NCI-H2196 (cell line): Measurements from ENCODE around the gene PSAP.
"Not testable (repeated sequence)": the region's sequence is repeated elsewhere in the genome, so short reads cannot be mapped to it uniquely, and the experiment has no call there.

Source experiments
- DNase-seq: peaks from one replicate; lab custom pipeline; 2025; ENCODE audit not compliant: unreplicated experiment; lab: John Stamatoyannopoulos, UW

The PSAP gene

DNA sequence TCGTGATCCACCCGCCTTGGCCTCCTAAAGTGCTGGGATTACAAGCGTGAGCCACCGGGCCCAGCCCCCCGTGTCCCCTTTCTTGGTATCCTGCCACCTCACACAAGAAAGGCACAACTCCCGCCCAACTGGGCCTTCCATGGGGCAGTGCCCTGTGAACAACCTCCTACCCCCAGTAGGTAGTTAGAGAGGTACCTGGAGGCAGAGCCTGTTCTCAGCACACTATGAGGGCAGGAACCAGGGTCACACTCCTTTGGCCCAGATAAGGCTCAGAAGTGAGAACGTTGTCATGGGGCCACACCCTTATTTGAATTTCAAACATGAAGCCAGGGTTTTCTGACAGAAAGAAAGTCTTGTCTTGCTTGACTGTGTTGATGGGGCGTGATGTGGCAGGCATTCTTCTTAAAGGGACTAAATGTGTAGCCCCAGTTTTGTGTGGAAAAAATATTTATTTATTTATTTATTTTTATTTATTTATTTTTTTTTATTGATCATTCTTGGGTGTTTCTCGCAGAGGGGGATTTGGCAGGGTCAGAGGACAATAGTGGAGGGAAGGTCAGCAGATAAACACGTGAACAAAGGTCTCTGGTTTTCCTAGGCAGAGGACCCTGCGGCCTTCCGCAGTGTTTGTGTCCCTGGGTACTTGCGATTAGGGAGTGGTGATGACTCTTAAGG lies 23.8 kb upstream of the PSAP start:
- DNase-seq, result not testable (repeated sequence)

DNA sequence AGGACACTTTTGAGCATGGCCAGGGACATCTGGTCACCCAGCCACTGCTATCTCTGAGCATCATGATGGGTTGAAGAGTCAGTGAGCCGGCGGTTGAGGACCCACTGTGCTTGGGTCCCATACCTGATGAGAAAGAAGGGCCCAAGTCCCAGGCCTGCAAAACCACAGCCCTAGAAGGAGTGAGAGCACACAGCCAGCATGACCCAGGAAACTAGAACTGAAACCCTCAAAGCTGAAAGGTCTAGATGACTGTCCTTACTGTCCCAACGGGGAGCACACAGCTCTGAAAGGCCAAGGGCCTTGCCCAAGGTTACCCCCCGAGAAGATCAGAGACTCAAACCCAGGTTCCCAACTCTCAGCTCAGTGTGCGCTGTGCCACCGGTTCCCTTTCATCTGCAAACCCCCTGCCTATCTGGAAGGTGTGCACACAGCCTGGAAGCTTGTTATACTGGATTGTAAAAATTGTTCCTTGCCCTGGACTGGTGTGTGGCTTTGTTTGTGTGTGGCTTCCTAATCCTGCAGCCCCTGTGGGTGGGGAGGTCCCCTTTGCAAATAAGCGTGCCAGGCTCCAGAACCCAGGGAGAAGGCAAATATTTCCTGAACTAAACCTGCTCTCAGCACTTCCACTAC lies 22.6 kb upstream of the PSAP start:
- no peak for DNase-seq

DNA sequence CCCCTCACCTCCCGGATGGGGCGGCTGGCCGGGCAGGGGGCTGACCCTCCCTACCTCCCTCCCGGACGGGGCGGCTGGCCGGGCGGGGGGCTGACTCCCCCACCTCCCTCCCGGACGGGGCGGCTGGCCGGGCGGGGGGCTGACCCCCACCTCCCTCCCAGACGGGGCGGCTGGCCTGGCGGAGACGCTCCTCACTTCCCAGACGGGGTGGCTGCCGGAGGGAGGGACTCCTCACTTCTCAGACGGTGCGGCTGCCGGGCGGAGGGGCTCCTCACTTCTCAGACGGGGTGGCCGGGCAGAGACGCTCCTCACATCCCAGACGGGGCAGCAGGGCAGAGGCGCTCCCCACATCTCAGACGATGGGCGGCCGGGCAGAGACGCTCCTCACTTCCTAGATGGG lies 18.6 kb upstream of the PSAP start:
- not testable (repeated sequence) for DNase-seq

DNA sequence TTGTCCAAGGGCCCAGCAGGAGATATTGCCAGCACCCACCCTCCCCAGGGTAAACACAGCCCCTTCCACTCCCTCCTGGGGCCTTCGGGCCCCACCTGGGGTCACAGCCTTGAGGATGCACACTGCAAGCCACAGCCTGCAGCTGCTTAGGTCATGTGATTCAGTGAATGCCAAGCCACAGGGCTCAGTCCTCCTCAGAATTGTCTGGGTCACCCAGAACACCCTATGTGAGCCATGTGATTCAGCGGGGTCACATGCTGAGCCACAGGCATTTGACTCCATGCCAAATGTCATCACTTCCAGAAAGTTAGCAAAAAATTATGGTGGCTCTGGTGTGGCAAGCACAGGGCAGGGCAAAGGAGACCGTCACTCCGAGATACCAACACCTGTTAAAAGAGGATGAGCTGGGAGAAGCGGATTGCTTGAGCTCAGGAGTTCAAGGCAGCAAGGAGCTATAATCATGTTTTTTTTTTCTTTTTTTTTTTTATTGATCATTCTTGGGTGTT lies 17.2 kb upstream of the PSAP start:
- DNase-seq, result peak; percentile 12

DNA sequence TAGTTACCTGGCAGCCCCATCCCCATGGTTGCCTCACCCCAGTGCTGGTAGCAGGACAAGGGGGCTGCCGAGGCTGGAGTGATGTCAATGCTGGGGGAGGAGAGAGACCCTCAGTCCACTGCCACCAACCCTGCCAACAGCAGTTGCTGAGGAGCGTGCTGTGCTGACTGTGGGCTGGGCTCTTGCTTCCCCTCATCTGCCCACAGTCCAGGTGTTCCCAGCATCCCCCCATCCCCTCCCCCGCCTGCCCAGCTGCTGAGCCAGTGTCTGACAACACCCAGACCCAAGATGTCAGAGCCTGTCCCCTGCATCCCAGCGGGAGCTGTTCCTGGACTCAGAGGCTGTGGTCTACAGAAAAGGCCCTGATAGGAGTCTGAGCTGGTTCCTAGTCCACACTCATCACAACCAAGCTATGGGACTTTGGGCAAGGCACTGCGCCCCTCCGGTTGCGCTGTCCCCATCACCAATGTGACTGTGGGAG lies 14.6 kb upstream of the PSAP start:
- DNase-seq, result no peak

DNA sequence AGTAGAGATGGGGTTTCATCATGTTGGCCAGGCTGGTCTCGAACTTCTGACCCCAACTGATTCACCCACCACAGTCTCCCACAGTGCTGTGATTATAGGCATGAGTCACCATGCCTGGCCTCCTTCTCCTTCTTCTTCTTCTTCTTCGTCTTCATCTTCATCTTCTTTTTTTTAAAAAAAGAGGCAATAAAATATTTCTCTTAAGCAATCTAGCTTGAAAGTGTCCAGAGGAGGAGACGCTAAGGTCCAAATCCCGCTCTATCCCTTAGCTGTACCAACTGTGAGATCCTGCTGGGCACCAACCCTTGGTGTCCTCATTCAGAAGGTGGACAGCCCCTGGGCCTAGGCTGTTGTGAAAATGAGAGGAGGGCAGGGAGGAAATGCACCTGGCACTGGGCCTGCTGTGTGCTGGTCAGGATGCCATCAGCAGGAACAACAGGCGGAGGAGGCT lies 13.9 kb upstream of the PSAP start:
- no peak for DNase-seq

DNA sequence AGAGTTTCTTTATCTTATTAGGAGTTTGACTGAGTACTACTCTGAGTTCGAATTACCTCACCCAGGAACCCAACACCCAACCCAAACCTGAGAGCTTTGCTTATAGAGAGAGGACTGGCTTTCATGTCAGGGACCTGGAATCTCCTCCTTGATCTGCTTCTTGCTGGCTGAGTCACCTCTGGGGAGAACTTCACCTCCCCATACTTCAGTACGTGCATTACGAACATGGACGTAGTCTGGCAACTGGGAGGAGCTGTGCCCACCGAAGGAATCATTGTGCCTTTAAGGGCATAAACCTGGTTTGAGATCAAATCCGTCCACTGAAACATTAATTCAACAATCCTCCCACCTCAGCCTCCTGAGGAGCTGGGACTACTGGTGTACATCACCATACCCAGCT lies 12.2 kb upstream of the PSAP start:
- DNase-seq, result no peak

DNA sequence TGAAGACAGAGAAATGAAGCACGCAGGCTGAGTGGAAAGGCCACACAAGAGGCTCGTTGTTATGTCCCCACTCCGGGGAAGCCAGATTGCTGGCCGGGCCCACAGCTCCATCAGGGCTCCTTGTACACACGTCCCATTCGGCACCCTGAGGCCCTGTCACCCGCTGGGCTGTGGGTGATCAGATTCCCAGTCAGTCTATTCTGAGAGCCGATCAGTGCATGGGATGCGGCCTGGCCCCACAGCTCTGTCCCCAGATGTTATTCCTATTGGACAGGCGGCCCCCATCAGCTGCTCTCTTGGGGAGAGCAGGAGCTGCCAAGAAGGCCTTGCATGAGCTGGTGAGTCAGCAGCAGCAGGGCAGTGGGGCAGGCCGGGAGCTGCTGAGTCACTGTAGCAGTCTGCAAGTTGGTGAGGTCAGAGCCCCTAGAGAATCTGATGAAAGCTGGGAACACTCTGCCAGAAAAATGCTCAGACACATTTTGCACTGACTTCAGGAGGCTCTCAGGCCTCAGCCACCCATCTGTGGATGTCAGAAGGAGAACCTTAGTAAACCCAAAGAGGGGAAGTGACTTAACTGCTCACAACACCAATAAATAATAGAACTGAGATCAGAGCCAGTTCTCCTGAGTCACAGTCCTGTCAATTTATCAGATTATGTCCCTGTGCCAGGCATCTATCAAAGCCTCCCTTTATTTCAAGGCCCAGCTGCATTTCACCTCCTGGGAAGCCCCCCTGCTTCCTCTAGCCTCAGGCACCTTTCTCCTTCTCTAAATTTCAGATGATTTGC lies 9.4 kb upstream of the PSAP start:
- DNase-seq, result peak; percentile 54

DNA sequence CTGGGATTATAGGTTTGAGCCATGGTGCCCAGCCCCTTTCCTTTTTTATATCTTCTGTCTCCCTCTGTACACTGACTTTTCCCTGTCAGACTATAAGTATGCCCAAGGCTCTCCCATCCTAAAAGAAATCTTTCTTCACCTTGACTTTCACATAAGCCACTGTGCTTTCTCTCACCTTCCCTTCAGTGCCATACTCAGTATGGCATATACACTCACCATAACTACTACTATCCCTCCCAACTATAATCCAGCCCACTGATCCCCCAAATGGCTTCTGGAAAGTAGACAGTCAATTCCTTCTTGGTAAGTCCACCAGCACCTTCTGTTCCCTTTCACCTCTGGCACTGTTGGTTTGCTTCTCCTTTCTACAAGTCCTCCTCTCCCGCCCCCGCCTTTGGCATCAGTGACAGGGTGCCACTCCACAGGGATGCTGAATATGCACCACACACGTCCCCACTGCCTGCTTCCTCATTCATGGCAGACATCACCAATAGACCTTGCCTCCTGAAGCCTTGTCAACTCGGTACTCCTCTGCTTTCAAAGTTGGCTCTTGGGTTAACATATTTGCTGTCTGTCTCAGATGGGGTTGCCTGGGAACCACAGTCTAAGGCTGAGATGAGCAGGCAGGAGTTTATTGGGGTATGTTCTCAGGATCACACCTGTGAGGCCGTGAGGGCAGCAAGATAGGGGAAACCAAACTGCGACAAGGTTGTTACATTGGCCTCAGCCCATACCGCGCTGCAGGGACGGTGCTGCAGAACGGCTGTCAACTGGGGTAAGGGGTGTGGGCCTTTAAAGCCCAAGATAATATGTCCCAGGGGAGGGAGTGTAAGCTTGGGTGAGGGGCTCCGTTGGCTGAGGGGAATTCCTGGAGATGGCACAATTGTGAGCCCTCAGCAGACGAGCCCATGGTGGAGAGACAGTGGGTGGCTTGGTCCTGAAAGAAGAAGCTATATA lies 7.2 kb upstream of the PSAP start:
- DNase-seq, result no peak

DNA sequence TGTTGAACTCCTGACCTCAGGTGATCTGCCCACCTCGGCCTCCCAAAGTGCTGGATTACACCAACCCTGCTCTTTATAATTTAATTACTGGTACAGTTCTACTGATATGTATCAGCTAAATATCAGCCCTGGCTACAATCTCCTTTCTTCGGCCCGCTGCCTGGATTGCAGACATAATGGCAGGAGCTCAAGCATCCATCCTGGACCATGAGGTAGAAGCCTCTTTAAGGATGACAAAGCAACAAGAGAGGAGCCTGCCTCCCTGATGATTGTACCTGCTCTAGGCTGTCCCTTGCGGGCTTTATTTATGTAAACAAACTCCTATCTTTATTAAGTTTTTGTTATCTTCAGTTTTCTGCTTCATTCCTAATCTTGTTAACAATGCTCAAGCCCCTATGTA lies 5.6 kb upstream of the PSAP start:
- no peak for DNase-seq

DNA sequence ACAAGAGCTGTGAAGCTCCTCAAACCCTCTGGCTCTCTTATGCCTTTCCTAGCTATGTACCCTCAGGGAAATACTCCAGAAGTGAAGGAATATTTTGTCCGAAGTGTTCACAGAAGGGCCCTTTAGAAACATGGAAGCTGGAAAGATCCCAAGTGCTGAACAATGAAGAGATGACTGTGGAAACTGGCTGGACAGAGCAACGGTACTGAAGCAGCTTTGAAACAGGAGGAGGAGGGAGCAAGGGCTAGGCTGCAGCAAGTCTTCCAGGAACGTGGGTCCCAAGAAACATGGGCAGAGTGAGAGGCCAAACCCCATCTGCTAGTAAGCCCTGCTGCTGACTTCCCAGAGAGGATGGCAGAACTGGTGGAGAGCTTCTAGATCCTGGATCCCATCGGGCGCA lies 3.0 kb upstream of the PSAP start:
- DNase-seq, result no peak

DNA sequence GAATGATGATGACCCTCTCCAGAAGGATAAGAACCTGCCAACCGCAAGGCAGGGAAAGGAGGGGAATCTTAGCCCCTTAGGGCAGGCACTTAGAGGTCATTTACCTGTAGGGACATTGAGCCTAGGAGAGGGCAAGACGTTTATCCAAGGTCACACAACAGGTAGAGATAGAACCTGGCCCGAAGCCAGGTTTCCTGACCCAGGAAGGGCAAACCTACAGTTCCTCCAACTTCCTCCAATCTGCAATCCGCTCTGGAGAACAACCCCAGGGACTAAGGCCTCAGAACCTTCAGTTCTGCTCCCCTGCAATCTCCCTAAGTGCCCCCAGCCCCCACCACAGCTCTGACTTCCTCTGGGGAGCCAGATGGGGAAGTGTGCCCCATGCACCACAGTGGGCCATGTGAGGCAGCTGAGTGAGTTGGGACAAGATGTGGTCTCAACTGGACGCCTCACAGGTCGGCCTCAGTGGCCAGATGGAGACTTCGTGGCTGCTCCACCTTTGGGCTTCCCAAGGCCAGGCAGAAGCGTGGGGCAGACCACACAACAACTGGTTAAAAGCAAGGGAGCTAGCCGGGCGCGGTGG lies 1.4 kb upstream of the PSAP start:
- DNase-seq, result no peak

DNA sequence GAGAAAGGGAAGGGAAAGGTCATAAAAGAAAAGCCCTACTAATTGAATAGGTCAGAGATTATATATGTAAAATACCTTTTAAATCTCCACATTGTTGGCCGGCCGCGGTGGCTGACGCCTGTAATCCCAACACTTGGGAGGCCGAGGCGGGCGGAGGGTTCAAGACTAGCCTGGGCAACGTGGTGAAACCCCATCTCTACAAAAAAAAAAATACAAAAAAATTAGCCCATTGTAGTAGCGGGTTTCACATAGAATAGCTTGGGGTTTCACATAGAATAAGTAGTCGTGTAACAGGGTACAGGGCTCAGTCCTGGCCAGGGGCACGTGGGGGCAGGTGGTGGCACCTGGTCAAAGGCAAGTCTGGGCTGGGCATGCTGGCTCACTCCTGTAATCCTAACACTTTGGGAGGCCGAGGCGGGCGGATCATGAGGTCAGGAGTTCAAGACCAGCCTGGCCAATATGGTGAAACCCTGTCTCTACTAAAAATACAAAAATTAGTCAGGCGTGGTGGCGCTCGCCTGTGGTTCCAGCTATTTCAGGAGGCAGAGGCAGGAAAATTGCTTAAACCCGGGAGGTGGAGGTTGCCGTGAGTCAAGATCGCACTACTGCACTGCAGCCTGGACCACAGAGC lies 529 bp upstream of the PSAP start:
- DNase-seq, result not testable (repeated sequence)

DNA sequence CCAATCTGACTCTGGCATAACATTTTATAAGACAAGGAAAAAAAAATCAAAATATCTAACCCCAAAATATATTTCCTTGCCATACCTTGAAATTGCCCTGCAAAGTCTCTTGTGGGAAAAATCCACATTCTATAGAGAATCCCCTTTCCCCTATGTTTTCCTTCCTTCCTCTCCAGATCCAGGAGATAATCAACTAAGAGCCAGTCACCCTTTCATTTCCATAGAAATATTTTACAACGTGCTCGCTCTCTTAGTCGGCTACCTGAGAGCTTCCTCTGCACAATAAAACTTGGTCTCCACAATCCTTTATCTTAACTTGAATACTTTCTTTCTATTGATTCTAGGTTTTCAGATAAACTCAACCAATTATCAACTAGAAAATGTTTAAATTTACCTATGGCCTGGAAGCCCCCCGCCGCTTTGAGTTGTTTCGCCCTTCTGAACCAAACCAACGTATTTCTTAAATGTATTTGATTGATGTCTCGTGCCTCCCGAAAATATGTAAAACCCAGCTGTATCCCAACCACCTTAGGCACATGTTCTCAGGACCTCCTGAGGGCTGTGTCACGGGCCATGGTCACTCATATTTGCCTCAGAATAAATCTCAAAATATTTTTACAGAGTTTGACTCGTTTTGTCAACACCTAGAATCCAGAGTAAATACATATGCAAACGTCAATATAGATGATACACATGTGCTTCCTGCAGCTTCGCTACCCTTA lies 869 bp downstream of the PSAP start:
- no peak for DNase-seq

DNA sequence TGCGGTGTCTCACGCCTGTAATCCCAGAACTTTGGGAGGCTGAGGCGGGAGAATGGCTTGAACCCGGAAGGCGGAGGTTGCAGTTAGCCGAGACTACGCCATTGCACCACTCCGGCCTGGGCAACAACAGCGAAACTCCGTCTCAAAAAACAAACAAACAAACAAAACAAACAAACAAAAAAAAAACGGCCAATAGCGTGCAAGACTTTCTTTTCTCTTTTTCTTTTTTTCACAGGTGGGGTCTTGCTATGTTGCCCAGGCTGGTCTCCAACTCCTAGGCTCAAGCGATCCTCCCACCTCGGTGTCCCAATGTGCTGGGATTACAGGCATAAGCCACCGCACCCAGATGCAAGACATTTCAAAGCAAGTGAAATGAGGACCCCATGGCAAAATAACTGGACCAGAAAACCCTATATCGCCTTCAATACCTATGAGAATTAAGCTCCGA lies 1.6 kb downstream of the PSAP start:
- no peak for DNase-seq

DNA sequence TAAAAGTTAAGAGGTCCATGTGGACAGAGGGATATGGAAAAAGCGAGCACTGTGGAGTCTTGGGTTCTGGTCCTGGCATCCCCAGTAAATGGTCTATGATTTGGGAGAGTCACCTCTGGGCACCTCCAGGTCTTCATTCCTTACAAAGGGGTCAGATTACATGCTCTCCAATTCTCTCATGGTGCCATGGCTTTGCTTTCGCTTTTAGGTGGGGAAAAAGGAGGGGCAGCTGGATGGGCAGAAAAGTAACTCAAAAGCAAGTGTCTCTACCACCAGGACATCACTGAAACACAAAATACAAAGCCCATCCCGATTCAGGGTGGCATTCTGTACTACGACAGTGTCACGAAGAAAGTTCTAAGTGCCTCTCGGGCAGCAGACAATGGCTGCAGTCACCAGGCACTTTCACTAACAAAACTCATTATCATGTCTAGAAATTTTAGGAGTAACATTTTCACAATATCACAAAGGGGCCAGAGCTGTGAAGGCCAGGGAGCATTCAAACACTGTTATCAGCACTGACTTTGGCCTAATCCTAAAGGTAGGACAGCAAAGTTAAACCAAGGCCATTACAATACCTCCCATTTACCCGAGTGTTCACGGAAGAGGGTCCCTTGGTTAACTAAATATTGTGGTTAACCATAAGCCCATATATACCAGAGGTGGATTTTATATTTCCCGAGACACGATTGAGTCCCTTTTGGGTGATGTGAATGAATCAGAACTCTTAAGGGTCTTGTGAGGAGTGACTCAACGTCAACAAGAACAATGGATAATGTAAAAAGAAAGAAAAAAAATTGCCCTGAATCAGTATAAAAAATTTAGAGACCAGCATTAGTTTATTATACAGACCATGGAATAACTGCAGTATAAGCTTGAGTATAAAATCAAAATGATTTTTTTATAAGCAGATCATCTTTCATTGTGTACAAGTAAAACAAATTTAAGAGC lies 2.5 kb downstream of the PSAP start:
- DNase-seq, result no peak

DNA sequence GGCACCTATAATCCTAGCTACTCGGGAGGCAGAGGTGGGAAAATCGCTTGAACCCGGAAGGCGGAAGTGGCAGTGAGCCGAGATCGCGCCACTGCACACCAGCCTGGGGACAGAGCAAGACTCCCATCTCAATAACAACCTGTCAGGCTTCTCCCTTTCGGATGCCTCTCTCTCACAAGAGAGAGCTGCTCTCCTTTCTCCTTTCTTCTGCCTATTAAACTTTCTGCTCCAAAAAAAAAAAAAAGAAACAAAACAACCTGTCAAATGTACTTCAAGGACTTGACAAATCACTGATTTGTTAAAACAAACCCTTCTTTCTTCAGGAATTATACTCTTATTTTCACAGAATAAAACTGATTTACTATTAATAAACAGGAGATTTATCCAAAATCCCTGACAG lies 3.6 kb downstream of the PSAP start:
- DNase-seq, result no peak

DNA sequence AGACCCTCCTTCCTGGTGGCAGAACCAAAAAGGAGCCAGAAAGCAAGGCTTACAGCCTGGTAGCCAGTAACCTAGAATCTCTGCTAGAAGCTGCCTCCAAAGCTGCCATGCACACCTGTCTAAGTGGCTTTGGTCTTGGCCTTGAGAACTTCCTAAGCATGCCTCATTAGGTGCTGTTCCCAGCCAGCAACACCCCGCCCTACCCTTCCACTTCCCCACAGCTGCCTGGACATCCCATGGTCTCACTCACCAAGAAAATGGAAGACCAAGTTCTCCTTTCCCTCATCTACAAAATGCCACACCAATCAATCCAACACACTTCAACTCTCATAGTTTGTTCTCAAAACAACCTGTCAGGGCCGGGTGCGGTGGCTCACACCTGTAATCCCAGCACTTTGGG lies 4.2 kb downstream of the PSAP start:
- no peak for DNase-seq
